Left lung (tissue), 10 donors: ENCODE results near the gene TOP1. TPM values are rescaled to one million over a fixed set of nuclear protein-coding genes. Genes with fewer than 3 reads are reported as not detected.

ENCODE experiments used
- ATAC-seq: fragments of 200-7000 bp; cut with Tn5 transposase; one replicate; pipeline ENCODE4 v1.9.1; 2020; ENCODE audit warnings: moderate library complexity
- DNase-seq, 4 donors: peaks; one replicate each; pipeline ENCODE4 v3.0.0-alpha.2; 2013 to 2020
- H3K27ac ChIP-seq, 2 donors: fragments of 200-600 bp; sonication (generic) in 1 of 2; one replicate each; pipeline versions ENCODE4 v1.5.0 to v1.8.0; 2020 to 2021
- H3K27me3 ChIP-seq, 2 donors: fragments of 200-600 bp; sonication (generic) in 1 of 2; one replicate each; pipeline versions ENCODE4 v1.5.0 to v1.8.0; 2020 to 2021
- H3K36me3 ChIP-seq, 2 donors: fragments of 200-600 bp; sonication (generic) in 1 of 2; one replicate each; pipeline versions ENCODE4 v1.5.0 to v1.8.0; 2020 to 2021
- H3K4me1 ChIP-seq, 2 donors: fragments of 200-600 bp; one replicate each; pipeline ENCODE4 v1.8.0; 2021
- H3K4me3 ChIP-seq, 2 donors: fragments of 200-600 bp; sonication (generic) in 1 of 2; one replicate each; pipeline versions ENCODE4 v1.5.0 to v1.8.0; 2020 to 2021; ENCODE audit warnings: mild to moderate bottlenecking in 1 of 2
- H3K9me3 ChIP-seq, 2 donors: fragments of 200-600 bp; sonication (generic) in 1 of 2; one replicate each; pipeline versions ENCODE4 v1.5.0 to v1.8.0; 2020 to 2021
- intact Hi-C, 2 donors: fragments of 100-400 bp; cut with DNase I; formaldehyde crosslinking; loops; one replicate each; pipeline versions ENCODE4 v1.11.2 to v1.14.2; 2022
- polyA plus RNA-seq, 6 donors: library from polyadenylated mRNA; unstranded; fragments of 120-200 nt; gene quantifications; one replicate each; pipeline ENCODE4 v1.2.1, GENCODE V29; 2013; ENCODE audit not compliant: insufficient read length in 6 of 6
- total RNA-seq, 2 donors: library from RNA; stranded (reverse); fragmentation: NEBNext Ultra II Directional; extraction: Animal tissue kit (Norgen Biotek cat#: 25700); gene quantifications; one replicate each; pipeline ENCODE4 v1.2.1, GENCODE V29; 2021
- TF ChIP-seq, protein P1 (sequence below), 2 donors: fragments of 200-600 bp; sonication (generic) in 1 of 2; IDR thresholded peaks; one replicate each; pipeline versions ENCODE4 v1.5.0 to v1.8.0; 2021; ENCODE audit warnings: antibody characterized with exemption in 2 of 2
- donor health status: DM: no; HTN: yes; CAD: no.
- donor health status: DM: no; HTN: no; CAD: no.

TOP1 gene
- total and polyA plus RNA-seq, 8 donors: 68.0 to 99.3 (median 95.5) TPM

DNA sequence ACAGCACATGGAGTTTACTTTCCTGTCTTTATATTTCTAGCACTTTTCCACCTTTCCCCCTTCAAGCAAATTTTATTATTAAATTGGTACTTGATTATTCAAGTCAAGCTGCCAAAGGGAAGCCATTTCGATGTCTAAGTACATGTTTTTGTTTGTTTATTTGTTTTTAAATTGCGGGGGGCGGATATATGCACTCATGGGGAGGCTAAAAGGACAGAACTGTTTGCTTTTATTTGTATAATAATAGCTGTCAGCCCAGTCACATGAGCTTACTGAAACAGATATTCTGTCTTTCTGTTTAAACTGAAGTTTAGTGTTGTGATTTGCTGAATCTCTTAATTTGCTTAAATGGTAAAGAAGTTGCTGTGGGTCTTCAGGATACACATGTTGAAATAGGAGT, 59.2 kb downstream of the TOP1 start:
- Histone ChIP-seq H3K27me3 (no peaks in the 10 kb centered on the region), H3K36me3 (peaks cover 0 to 92% of the 10 kb centered on the region in 2 donors), H3K27ac (no peak overlapping the region), H3K4me3 (no peak overlapping the region), H3K4me1 (peaks cover 0 to 18% of the 10 kb centered on the region in 2 donors), H3K9me3 (no peaks in the 10 kb centered on the region)
- ATAC-seq (no peak), DNase-seq (no peak)
- TF ChIP-seq, protein P1, sequence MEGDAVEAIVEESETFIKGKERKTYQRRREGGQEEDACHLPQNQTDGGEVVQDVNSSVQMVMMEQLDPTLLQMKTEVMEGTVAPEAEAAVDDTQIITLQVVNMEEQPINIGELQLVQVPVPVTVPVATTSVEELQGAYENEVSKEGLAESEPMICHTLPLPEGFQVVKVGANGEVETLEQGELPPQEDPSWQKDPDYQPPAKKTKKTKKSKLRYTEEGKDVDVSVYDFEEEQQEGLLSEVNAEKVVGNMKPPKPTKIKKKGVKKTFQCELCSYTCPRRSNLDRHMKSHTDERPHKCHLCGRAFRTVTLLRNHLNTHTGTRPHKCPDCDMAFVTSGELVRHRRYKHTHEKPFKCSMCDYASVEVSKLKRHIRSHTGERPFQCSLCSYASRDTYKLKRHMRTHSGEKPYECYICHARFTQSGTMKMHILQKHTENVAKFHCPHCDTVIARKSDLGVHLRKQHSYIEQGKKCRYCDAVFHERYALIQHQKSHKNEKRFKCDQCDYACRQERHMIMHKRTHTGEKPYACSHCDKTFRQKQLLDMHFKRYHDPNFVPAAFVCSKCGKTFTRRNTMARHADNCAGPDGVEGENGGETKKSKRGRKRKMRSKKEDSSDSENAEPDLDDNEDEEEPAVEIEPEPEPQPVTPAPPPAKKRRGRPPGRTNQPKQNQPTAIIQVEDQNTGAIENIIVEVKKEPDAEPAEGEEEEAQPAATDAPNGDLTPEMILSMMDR (IDR thresholded peaks at IDR 0.05): no peak
- intact Hi-C loops: no loop called here

DNA sequence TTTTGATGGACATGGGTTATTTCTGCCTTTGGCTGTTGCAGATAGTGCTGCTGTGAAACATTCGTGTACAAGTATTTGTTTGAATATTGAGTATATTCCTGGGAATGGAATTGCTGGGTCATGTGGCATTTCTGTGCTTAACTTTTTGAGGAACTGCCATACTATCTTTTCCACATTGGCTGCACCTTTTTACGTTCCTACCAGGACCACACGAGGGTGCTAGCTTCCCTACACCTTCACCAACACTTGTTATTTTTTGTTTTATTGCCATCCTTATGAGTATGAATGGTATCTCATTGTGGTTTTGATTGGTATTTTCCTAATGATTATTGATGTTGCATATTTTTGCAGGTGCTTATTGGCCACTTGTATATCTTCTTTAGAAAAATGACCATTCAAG, 60.9 kb downstream of the TOP1 start:
- ATAC-seq: no peak
- peaks cover 7 to 18% of the 10 kb centered on the region in 2 donors for H3K4me1 ChIP-seq
- H3K4me3 ChIP-seq: no peak overlapping the region
- no peak for DNase-seq
- intact Hi-C loops: no loop called here
- H3K27me3 ChIP-seq: no peaks in the 10 kb centered on the region
- TF ChIP-seq, protein P1 (IDR thresholded peaks at IDR 0.05): no peak
- H3K9me3 ChIP-seq: no peaks in the 10 kb centered on the region
- H3K27ac ChIP-seq: no peak overlapping the region
- H3K36me3 ChIP-seq: peaks cover 0 to 94% of the 10 kb centered on the region in 2 donors

DNA sequence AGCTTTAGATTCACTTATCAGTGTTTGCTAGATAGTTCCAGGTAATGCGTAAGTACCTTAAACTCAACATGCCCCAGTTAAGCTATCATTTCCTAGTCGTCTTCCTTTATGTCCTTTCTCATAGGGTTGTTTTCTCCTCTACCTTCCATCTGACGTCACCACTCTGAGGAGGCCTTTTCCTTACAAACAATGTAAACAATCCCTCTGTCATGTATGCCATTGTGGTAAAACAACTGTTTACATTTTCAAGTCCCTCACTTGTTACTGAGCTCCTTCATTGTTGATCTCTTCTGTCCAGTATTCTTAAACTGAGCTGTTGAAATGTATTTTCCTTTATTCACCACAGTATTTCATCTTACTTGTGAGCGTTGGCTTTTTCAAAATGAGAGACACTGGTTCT, 63.3 kb downstream of the TOP1 start:
- intact Hi-C loops: loop anchor here in 1 of 2 donors (5.0 kb wide), 1 partner anchor 100 kb away; no protein-coding TSS in a partner anchor
- TF ChIP-seq, protein P1 (IDR thresholded peaks at IDR 0.05): no peak
- peaks cover 4 to 10% of the 10 kb centered on the region in 2 donors for H3K4me1 ChIP-seq
- no peaks in the 10 kb centered on the region for H3K9me3 ChIP-seq
- DNase-seq: no peak
- H3K27me3 ChIP-seq: no peaks in the 10 kb centered on the region
- no peak for ATAC-seq
- H3K36me3 ChIP-seq: peaks cover 0 to 93% of the 10 kb centered on the region in 2 donors
- no peak overlapping the region for H3K4me3 ChIP-seq
- H3K27ac ChIP-seq: no peak overlapping the region

DNA sequence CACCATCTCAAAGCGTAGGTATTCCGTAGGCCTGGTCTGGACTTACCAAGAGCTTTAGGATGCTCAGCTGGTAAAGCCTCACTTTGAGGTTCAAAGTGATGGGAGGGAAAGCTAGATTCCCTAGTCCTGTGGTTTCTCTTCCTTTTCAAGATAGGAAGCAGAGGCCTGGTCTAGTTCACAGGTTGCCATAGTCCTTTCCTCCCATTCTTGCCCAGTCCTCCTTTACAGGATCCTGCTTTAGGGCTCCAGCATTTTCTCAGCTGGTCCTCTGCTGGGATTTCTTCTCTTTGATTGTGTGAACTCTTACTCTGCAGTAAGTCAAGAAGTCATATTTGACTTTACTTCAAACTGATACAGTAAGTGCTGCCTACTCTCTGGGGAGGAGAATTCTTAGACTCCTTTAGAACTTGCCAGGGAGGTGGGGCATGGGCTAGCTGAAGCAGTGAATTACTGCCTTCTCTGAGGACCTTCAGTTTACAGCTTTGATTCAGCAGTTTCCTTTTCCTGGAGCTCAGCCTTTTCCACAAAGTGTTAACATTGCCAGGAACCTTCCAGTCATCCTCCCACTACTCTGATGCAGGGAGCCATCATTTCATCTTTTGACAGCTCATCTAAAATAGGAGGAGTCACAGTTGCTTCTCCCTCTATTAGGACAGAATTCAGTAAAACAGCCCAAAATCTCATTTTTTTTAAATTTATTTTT, 65.9 kb downstream of the TOP1 start:
- H3K4me3 ChIP-seq: no peak overlapping the region
- no peak overlapping the region for H3K27ac ChIP-seq
- TF ChIP-seq, protein P1 (IDR thresholded peaks at IDR 0.05): no peak
- no peaks in the 10 kb centered on the region for H3K9me3 ChIP-seq
- intact Hi-C loops: loop anchor here in 1 of 2 donors (5.0 kb wide), 2 partner anchors 102 to 127 kb away; no protein-coding TSS in a partner anchor
- no peak for DNase-seq
- H3K27me3 ChIP-seq: no peaks in the 10 kb centered on the region
- peak; percentile 35 for ATAC-seq
- H3K36me3 ChIP-seq: peaks cover 0 to 95% of the 10 kb centered on the region in 2 donors
- H3K4me1 ChIP-seq: peaks cover 0 to 10% of the 10 kb centered on the region in 2 donors

DNA sequence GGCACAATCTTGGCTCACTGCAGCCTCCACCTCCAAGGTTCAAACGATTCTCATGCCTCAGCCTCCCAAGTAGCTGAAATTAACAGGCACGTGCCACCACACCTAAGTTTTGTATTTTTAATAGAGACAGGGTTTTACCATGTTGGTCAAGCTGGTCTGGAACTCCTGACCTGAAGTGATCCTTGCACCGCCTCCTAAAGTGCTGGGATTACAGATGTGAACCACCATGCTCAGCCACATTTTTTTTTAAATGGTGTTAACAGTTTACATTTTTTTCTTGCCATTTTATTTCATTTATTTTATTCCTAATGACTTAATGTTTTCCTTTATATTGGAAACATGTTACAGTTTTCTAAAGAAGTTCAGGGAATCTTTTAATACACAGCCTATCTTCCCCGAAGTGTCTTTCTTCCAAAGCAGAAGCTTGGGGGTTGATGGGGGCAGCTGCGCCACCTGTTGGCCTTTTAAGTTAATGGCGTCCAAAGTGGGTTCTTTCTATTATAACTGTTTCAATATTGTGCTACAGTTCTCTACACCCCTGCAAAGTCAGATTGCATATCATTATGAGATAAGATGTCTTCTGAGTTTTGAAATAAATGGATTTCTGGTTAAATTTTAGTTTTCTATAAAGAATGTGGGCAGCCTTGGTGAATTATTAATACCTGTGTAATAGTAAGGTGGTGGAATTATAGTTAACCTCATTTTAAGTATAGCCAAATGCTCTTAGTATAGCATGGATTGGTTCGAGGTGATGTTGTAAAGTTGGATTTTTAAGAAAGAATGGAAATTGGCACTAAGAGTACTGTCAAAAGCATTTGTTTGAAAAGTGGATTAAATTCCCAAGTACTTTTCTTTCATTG, 66.7 kb downstream of the TOP1 start:
- TF ChIP-seq, protein P1 (IDR thresholded peaks at IDR 0.05): peak; percentile 74 to 76
- Histone ChIP-seq H3K27ac (no peak overlapping the region), H3K36me3 (peaks cover 0 to 95% of the 10 kb centered on the region in 2 donors), H3K9me3 (no peaks in the 10 kb centered on the region), H3K4me3 (no peak overlapping the region), H3K4me1 (peaks cover 0 to 10% of the 10 kb centered on the region in 2 donors), H3K27me3 (no peaks in the 10 kb centered on the region)
- peak; percentile 88 for ATAC-seq
- intact Hi-C loops: loop anchor here in 1 of 2 donors (5.0 kb wide), 1 partner anchor 128 kb away; no protein-coding TSS in a partner anchor
- peak; percentile 42 to 81 (median 62) for DNase-seq
